SIG-M5 (cell line): ENCODE data around the gene UGT3A1.
"Not testable (repeated sequence)": the region's sequence is repeated elsewhere in the genome, so short reads cannot be mapped to it uniquely, and the experiment has no call there.

Experiments used
- DNase-seq: peaks from one replicate; lab custom pipeline; 2025; lab: John Stamatoyannopoulos, UW

UGT3A1 gene

DNA sequence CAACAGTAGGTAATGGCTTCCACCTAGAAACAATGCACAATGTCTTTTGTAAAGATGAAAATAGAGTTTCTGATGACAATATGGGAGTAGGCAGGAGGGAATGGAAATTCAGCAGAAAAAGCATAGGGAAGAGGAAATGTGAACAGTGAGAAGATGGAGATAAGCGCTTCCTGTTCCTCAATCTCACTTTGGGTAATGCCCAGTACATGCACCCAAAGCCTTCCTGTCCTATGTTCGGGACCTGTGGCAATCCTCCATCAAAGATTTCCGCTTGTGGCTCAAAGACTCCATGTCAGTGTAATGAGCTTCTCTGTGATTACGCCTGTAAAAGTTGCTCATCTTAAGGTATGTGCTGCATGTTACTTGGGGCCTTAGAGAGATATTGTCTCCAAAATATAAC is 2.7 kb downstream of the UGT3A1 start:
- DNase-seq, result no peak

DNA sequence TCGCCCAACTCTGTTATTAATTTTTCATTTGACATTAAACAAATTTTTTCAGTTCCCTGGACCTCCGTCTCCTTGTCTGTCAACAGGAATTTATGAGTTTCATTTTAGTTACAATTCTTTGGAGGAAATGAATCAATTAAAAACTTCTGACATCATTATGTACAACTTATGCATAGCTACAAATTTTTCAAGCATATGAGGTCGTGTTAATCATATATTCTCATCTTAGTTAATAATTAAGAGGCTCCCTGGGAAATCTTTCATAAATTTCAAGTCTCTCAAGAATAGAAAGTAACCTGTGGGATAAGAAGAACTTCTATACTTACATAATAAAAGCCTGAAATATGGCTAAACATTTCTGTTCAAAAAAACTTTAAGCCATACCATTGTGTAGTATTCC is 3.4 kb downstream of the UGT3A1 start:
- no peak for DNase-seq

DNA sequence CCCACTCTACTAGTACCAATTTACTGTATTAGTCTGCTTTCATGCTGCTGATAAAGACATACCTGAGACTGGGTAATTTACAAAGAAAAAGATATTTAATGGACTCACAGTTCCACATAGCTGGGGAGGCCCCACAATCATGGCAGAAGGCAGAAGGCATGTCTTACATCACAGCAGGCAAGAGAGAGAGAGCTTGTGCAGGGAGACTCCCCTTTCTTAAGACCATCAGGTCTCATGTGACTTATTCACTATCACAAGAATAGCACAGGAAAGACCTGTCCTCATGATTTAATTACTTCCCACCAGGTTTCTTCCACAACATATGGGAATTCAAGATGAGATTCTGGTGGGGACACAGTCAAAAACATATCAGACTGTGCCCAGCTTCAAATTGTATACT is 11.5 kb downstream of the UGT3A1 start:
- no peak for DNase-seq

DNA sequence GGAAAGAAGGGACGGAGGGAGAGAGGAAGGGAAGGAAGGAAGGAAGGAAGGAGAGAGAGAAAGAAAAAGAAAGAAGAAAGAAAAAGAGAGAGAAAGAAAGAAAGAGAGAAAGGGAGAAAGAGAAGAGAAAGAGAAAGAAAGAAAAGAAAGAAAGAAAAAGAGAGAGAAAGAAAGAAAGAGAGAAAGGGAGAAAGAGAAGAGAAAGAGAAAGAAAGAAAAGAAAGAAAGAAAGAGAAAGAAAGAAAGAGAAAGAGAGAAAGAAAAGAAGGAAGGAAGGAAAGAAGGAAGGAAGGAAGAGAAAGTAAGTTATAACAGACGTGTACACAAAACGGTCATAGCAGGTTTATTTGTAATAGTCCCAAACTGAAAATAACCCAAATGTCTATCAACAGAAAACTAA is 14.3 kb downstream of the UGT3A1 start:
- not testable (repeated sequence) for DNase-seq

DNA sequence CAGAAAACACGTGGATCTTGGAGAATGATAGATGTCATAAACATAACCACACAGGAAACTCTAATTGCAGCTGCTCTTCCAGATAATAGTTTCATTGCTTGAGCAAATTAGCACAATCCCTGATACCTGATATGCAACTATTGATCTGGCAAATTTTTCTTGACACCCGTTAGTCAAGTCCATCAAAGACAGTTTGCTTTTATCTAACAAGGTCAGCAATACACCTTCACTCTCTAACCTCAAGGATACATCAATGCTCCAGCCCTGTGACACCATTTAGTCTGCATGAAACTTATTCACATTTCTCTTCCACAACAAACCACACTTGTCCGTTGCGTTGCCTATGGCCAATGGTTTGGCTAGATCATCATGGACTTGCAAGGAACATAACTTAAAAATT is 16.6 kb downstream of the UGT3A1 start:
- DNase-seq, result no peak

DNA sequence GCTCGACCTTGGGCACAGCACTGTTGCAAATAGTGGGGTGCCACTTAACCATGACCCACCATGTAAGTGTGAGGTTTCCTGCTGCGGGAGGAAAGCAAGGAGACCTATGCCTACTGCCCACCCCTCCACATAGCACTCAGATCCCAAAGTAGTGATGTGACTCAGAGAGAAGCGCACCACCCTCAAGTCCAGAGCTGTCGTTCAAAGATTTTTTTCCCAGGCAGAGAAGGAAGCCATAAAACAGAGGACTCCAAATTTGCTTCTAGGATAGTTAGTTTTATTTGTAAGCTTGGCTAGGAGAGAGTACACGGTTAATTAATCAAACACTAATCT is 19.3 kb downstream of the UGT3A1 start:
- no peak for DNase-seq

DNA sequence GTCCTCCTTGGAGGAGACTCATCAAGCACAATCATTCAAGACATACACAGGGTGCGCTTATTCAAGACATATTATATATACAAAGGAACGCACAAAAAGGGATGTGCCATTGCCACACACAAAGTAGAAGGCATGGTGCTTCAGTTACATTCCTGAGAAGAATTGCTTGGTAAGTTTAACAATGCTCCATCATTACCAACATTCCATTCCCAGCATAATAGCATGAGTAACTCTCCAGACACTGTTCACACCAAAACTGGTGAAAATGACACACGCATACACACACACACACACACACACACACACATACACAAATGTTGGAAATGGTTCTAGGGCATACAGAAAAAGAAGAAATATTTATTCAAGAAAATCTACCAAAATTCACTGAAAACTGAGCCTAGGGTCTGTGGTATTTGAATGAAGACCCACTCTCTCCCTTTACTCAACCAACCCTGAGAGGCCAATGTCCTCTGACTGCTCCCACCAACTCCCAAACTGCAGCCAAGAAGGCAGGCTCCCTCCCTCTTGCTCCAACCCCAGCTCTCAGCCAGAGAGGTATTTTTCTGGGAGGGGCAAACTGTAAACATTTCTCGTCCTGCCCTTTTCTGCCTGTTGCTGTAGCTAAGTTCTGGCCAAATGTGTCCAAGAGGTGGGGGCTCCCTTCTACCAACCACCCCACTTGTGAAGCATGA is 19.9 kb downstream of the UGT3A1 start:
- DNase-seq, result no peak

DNA sequence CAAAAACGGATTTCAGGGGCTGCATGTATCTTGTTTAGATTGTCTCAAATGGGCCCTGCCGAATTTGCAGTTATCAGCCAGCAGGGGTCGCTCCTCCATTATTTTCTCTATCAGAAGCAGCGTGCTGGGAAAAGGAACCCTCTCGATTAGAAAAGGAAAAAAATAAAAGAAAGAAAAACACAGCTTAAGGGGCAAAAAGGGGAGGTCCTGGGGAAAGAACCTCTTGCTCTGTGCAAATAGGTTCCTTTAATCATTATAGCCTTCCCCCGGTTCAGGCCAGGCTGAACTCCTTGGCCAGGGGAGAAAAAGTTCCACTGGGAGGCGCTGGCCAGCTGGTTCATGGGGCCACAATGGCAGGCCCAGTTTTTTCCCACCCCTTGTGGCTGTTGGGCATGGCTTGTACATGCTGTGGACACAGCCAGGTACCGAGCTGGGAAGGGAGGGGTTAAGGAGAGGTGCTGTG is 27.8 kb downstream of the UGT3A1 start:
- DNase-seq, result no peak

DNA sequence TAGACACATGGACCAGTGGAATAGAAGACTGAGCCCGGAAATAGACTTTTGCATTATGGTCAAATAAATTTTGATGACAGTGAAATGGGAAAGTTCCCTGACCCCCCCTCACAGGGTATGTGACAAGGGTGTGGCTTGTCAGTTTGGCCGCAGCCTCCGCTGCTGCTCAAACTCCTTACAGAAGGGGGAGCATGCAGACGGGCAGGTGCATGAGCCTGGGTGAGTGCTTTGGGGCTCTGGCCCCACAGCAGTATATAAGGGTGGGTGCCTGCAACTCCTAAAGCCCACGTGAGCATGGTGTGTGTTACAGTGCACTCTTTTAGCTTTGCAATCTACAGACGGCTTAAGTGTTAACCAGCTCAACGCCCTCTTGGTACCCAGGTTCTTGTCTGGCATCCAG is 30.9 kb downstream of the UGT3A1 start:
- no peak for DNase-seq

DNA sequence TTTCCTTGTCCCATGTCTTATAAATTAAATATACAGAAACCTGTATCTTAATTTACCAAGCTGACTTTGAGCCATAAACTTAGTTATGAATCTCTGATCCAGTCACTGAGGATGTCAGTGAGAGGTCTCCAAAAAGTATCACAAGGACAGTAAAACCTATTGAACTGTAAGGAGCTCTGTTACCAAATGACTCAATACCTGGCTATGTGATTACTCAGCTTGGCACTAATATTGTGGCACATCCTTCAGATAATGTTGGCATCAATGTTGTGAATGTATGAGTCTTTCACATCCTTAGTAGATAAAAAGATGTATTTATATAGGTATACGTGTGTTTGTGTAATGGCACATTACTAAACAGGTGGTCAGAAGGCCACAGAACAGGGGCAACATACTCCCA is 34.8 kb downstream of the UGT3A1 start:
- no peak for DNase-seq

DNA sequence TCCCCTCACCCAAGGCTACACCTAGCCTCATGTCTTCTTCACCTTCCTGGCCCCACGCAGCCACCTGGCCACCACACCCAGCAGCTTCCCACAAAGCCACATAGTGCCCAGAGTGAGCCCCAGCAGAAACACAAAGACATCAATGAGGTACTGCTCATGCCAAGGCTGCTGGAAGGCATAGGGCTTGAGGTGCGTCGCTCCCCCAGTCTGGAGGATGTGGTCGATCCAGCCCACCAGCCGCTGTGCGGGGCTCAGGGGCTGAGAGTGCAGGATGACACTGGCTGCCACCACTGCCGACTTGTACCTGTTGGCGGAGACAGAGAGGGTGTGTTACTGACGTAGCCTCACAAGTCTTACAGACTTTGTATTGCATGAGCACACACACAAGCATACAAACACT is 37.0 kb downstream of the UGT3A1 start:
- no peak for DNase-seq

DNA sequence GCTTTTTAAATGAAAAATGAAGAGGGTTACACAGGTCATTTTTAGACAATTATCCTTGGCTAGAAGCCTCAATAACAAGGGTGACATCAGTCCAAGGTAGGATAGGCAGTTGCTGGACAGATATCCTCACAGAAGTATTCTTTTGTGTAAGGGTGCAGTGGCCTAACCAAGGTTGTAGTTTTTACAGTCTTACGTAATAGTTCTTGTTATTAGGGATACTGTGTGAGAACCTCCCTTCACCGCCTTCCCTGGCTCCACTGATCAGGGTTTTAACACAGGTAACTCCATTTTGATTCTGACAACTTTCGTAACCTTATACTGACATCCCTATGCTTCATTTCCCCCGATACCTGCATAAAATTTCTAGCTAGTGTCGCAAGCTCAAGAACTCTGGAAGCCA is 44.1 kb downstream of the UGT3A1 start:
- DNase-seq, result no peak

DNA sequence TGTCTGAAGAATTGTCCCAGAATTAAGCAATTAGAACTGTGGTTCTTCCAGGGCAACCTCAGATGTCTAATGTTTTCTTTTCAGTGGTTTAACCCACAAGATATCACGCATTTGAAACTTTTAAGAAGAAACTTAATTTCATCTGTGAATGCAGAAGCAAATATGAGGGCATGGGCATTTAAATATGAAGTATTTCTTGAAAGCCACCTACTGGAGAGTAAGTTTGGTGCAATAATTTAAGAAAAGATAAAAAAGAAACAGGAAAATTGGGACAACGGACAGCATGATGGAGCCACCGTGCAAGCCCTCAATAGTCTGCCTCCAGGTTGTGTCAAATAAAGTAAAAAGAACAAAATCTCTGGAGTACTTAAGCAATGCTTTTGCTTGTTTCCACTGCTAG is 51.6 kb downstream of the UGT3A1 start:
- no peak for DNase-seq

DNA sequence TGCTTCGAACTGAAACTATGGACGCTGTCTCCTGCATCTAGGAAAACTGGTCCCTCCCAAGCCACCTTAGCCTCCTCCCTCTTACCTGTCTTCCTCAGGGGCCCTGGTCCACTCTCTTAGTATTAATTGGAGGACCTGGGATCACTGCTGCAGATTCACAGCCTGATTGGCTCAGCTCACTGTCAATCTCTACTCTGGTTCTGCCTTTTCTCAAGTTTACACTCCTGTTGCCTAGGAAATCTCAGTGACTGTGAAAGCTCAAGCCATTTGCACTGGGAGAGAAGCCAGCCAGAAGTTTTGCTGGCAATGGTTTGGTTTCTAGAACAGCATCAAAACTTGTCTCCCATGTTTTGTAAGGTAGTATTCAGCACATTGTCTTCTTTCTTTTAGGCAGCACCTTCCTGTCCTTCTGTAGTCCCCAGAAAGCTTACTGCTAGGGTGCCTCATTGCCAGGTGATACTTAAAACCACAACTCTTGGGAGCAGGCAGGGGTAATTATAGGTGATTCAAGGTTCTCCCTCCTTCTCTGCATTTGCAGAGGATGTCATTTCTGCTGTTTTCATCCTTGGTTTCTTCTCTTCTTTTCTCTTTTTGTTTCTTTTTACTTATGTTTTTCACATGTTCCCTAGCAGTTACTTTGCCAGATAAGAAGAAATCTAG is 52.5 kb downstream of the UGT3A1 start, which contains the start of gene CAPSL:
Gene CAPSL (minus strand): TSS at position 55 of the 660 bp plus-strand sequence. CDS start 17,502 bp downstream, outside the sequence.
- no peak for DNase-seq

DNA sequence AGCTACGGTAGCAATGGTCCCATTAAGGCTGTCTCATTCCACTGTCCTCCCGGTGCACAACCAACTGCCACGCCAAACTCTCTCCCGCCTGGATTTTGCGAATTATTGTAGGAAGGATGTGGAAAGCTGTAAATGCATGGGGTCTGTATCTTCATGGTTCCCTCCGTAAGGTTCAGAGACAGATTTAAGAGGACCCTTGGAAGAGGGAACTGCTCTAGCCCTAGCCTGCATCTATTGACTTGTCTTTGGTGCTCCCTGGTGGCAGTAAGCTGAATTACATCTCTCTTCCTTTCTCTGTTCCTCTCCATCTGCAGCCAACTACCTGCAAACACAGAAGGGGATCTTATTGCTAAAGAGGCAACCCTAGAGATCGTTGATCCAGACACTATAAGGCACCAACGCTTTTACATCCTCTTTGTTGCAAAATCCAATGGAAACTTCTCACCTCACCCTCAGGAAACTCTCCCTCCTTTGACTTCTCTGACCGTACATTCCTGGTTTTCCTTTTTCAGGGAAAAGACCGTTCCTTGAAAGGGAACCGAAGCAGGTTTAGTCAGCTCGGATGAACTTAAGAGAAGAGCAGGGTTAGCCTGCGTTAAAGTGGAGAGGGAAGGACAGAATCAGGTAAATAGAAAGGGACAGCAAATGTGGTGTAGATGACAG is 64.7 kb downstream of the UGT3A1 start:
- no peak for DNase-seq

DNA sequence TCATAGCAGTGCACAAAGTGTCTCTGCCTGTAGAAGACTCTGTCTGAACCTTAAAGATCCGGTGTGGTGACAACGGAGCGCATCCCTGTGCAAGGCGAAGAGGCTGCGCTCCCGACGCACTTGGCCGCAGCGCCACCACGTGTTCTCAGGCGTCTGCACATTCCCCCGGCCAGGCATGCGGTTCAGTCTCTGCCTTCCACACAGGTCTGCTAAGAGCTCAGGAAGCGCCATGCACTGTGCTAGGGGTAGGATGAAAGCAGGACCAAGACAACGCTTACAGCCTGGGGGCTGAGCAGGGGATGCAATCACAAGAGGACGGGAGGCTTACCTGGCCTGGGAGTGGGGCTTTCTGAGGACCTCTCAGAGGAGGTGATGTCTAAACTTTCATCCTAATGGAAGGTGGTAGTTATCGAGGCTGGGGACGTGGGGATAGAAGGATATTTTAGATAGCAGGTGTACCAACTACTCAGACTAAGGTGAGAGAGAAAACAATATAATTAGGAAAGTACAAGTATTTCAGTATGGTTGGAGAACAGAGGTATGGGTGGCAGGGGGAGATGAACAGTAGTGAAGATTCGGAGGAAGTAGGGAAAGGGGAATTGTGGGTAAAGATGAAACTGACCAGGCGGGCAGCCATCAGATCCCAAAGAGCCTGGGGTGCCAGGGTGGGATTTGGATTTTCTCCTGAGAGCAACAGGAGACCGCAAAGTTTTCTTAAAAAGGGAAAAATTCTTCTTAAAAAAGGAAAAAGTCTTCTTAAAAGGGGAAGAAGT is 66.1 kb downstream of the UGT3A1 start:
- DNase-seq, result no peak

DNA sequence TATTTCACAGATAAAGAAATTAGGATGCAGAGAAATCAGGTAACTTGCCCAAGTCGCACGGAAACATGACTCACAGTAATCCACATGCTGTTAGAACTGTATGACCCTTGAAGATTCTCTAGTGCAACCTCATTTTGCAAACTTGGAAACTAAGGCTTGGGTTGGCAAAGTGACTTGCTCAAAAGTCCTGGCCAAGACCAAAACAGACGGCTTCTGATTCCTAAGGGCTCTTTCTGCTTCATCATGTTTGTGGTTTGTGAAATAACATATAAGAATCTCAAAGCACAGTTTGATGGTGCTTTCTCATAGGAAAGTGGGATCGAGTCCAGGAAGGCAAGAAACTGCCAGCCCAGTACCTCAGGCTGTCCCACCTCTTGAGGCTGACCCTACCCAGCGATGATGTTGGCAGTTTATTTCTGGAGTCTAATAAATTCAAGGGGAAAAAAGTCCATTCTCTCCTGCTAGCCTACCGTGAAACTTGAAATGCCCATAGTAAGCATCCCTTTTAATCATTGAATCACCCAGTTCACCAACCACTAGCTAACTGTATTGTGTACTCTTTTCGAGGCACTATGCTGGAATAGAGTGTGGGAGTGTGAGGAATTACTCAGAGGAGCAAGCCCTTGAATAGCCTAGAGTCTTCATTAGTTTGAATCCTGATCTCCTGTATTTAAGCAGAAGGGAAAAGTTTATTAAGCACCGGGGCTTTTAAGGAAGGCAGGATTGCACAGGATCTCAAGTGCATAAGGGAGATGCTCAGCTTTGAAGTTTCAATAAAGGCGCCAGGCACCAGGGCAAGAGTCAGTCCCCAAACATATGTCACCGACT is 66.9 kb downstream of the UGT3A1 start:
- no peak for DNase-seq

DNA sequence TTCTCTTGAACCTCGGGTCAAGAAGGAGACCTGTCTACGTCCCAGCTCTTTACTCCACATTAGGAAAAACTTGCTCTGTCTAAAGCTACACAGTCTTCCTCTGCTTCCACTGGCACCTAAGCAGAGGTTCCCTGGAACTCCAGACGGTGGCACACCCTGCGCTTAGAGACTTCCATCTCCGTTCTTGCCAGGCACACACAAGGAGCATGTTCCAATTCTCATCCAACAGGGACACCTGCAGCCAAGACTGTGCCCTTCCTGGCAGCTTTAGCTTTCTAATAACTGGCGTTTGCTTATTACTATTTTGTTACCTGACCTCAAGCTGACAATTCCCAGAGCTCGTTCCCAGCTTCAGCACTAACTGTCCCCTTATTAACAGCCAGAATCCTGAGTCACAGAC is 68.7 kb downstream of the UGT3A1 start:
- no peak for DNase-seq

DNA sequence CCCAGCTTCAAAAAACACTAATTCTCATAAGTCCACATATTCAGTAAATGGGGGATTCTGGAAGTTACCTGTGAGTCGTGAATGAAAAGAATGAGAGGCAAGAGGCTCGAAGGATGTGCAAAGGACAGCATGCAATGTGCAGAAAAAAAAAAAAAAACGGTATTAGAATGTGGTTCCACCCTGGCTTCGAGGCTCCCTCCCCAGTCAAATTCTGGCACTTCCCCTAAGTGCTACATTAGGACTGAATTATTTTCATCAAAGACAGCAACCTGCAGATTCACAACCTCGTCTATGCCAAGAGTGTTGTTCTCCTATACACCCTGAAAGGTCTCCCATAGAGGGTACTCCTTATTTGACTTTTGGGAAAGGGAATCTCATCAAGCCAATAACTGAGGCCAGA is 69.3 kb downstream of the UGT3A1 start:
- no peak for DNase-seq

DNA sequence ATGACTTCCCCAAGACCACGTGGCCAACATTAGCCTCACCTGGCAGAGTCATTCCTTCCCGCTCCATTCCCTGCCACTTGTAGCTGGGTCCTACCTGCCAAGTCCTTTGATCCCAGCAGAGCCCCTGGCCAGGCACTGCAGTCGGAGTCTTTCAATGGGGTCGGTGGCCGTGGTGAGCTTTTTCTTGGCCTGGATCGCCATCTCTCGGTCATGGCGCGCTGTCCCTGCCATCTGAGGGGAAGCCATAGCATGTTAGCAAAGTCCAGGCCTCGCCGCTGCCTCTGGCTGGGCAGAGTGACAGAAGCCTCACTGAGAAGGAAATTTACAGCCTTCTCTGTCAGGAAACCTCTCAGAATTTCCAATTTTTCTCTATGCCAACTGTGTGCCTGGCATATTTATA is 70.3 kb downstream of the UGT3A1 start:
- DNase-seq, result no peak

DNA sequence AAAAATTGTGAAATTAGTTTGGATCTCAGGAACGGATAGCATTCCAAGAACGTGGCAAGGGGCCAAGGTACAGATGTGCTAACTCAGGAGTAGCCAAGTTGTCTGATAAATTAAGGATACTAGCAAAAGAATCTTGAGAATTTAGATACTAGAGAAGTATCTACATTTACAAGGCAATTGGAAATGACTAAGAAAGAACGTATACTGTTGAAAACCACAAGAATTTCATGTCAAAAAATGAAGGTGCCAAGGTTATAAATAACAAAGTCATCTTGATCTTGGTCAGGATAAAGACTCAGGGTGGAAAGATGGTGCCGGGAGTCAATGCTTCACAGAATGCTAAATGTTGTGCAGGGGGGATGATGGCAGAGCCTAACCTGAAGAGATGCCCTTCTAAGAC is 72.0 kb downstream of the UGT3A1 start:
- DNase-seq, result no peak

DNA sequence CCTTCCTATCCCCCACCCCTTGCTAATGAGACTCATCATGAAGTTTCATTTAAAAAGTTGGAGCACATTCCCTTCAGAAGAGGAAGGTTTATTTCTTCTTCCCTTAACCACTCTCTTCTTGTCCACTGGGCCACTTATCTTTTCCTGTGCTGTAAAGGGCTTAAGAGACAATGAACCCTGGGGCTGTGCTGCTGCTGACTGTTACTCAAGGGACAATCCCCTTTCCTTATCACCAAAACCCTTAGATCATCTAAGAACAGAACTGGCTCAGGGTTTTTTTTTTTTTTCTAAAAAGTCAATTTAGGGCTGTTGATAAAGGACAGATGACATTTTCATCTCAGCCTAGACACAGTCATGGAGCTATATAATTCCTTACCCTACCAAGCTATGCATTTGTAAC is 82.4 kb downstream of the UGT3A1 start:
- no peak for DNase-seq
